GM13976 (cell line): ENCODE data around the gene ATRAID.
"Not testable (repeated sequence)": the region's sequence is repeated elsewhere in the genome, so short reads cannot be mapped to it uniquely, and the experiment has no call there.

Source experiments
- DNase-seq: peaks from one replicate; pipeline ENCODE4 v3.0.0; 2012; ENCODE audit warnings: low spot score
- in situ Hi-C: fragments of 300-500 bp; cut with MboI; formaldehyde crosslinking; loops from one replicate; pipeline ENCODE4 v1.12.0; 2022; ENCODE audit warnings: low sequenced_read_pairs, mixed read lengths, inconsistent platforms; ENCODE audit not compliant: unreplicated experiment
- TF ChIP-seq, protein P1 (sequence below): IDR thresholded peaks from 2 replicates; pipeline ENCODE4 v1.5.1; 2012; ENCODE audit warnings: borderline replicate concordance, mild to moderate bottlenecking; ENCODE audit not compliant: insufficient read depth; ENCODE audit errors: extremely low read depth, missing control alignments, control extremely low read depth

Gene ATRAID

GRCh38 chr2:27174638-27175037 is 37.2 kb upstream of the ATRAID start:
- in situ Hi-C loops, result loop anchor here (25.0 kb wide), 1 partner anchor 212 kb away; the partner anchor contains the start of gene MAPRE3
- no peak for DNase-seq
- TF ChIP-seq, protein P1, sequence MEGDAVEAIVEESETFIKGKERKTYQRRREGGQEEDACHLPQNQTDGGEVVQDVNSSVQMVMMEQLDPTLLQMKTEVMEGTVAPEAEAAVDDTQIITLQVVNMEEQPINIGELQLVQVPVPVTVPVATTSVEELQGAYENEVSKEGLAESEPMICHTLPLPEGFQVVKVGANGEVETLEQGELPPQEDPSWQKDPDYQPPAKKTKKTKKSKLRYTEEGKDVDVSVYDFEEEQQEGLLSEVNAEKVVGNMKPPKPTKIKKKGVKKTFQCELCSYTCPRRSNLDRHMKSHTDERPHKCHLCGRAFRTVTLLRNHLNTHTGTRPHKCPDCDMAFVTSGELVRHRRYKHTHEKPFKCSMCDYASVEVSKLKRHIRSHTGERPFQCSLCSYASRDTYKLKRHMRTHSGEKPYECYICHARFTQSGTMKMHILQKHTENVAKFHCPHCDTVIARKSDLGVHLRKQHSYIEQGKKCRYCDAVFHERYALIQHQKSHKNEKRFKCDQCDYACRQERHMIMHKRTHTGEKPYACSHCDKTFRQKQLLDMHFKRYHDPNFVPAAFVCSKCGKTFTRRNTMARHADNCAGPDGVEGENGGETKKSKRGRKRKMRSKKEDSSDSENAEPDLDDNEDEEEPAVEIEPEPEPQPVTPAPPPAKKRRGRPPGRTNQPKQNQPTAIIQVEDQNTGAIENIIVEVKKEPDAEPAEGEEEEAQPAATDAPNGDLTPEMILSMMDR, result no peak

GRCh38 chr2:27175330-27175729 is 36.5 kb upstream of the ATRAID start:
- no peak for DNase-seq
- TF ChIP-seq, protein P1, result no peak
- in situ Hi-C loops, result loop anchor here (25.0 kb wide), 1 partner anchor 213 kb away; the partner anchor contains the start of gene MAPRE3

GRCh38 chr2:27175781-27176180 is 36.1 kb upstream of the ATRAID start:
- DNase-seq, result not testable (repeated sequence)
- in situ Hi-C loops, result loop anchor here (25.0 kb wide), 1 partner anchor 213 kb away; the partner anchor contains the start of gene MAPRE3

DNA sequence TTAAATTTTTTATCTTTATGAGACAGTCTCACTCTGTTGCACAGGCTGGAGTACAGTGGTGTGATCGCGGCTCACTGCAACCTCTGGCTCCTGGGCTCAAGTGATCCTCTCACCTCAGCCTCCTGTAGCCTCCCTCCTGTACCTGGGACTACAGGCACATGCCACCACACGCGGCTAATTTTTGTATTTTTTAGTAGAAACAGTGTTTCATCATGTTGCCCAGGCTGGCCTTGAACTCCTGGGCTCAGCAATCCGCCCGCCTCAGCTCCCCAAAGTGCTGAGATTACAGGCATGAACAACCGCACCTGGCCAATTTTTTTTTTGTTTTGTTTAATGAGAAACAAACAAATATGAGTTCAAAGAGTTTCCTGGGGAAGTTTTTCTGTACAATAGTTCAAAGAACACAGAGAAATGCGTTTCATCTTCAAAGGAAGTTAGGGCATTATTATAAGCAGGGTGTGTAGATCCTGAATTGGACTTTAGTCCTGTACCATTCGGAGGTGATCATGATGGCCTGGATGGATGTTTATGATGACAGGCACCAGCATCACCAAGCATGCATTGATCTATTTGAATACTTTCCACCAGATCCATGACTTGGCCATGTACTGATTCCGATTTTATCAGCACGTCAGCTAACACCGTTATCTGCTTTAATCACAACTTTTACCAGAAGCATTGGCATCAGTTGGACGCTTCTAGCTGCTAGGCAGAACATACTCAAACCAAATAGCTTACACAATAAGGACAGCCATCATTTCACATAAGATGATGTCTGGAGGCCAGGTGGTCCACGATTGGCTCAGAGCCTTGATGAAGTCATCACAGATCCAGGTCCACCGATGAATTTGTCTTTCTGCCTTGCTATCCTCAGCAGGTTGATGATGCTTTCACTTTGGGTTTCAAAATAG is 34.1 kb upstream of the ATRAID start:
- in situ Hi-C loops, result loop anchor here (25.0 kb wide), 1 partner anchor 215 kb away; the partner anchor contains the start of gene MAPRE3
- DNase-seq, result no peak
- TF ChIP-seq, protein P1, result no peak

- TF ChIP-seq, protein P1, result no peak
- no peak for DNase-seq
- in situ Hi-C loops, result loop anchor here (25.0 kb wide), 1 partner anchor 216 kb away; the partner anchor contains the start of gene MAPRE3
These were observed 33.4 kb upstream of the ATRAID start for GRCh38 chr2:27178469-27178868.

DNA sequence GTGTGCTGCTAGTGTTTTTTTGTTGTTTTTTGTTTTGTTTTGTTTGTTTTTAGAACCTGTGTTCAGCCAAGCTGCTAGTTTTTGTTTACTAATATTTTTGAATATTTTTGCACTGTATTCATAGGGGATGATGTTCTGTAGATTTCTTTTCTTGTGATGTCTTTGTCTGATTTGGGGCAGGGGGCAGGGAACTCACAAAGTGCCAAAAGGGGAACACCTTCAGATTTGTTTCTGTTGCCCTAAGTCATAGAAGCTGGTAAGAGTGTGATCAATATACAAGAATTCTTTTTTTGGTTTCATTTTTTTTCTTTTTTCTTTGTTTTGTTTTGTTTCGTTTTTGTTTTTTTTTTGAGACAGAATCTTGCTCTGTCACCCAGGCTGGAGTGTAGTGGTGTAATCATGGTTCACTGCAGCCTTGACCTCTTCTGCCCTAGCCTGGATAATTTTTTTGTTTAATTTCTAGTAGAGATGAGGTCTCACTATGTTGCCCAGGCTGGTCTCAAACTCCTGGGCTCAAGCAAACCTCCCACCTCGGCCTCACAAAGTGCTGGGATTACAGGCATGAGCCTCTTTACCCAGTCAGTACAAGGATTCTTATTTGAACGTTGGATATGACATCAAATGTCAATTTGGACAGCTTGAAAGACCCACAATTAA is 32.4 kb upstream of the ATRAID start:
- in situ Hi-C loops, result loop anchor here (25.0 kb wide), 1 partner anchor 217 kb away; the partner anchor contains the start of gene MAPRE3
- DNase-seq, result no peak
- TF ChIP-seq, protein P1, result no peak
